WTC11 (cell line): ENCODE measurements around the gene BRD1. TPM values are rescaled to one million over a fixed set of nuclear protein-coding genes. Genes with fewer than 3 reads are reported as not detected.

ENCODE experiments used
- ATAC-seq: fragments of 200-7000 bp; cut with Tn5 transposase; 2 replicates; pipeline ENCODE4 v1.10.0; 2021; ENCODE audit warnings: mild to moderate bottlenecking, moderate library complexity
- CTCF ChIA-PET: fragments of 300-600 bp; sonication (Branson Sonifier 250); formaldehyde crosslinking; loops from one replicate; lab custom pipeline; 2021; ENCODE audit warnings: antibody characterized with exemption; lab: Charles Lee
- POLR2A ChIA-PET: fragments of 350-600 bp; sonication (Branson Sonifier 250); formaldehyde crosslinking; loops from one replicate; lab custom pipeline; 2021; ENCODE audit warnings: antibody characterized with exemption; lab: Charles Lee
- DNase-seq: peaks from one replicate; pipeline ENCODE4 v3.0.0; 2021; ENCODE audit warnings: low spot score
- H3K27ac Mint-ChIP-seq: 2 replicates; pipeline ENCODE4 v1.8.0; 2021; ENCODE audit warnings: mixed read lengths
- H3K27me3 Mint-ChIP-seq: 2 replicates; pipeline ENCODE4 v1.8.0; 2021; ENCODE audit warnings: low read depth, mild to moderate bottlenecking, moderate library complexity, mixed read lengths
- H3K36me3 Mint-ChIP-seq: 2 replicates; pipeline ENCODE4 v1.8.0; 2021; ENCODE audit warnings: mixed read lengths
- H3K4me1 Mint-ChIP-seq: 2 replicates; pipeline ENCODE4 v1.8.0; 2022; ENCODE audit warnings: mixed read lengths
- H3K4me3 Mint-ChIP-seq: 2 replicates; pipeline ENCODE4 v1.8.0; 2021; ENCODE audit warnings: mild to moderate bottlenecking, moderate library complexity, mixed read lengths
- H3K9me3 Mint-ChIP-seq: 2 replicates; pipeline ENCODE4 v1.8.0; 2021; ENCODE audit warnings: mixed read lengths
- ATF1 ChIP-seq: sonication (generic); formaldehyde crosslinking; IDR thresholded peaks from 2 replicates; pipeline ENCODE4 v1.8.1; 2023; ENCODE audit warnings: mild to moderate bottlenecking, moderate library complexity, missing genetic modification reagents
- ATF2 ChIP-seq: sonication (generic); formaldehyde crosslinking; IDR thresholded peaks from 2 replicates; pipeline ENCODE4 v1.8.1; 2022; ENCODE audit warnings: low read depth, missing genetic modification reagents, borderline replicate concordance
- ATF6 ChIP-seq: sonication (generic); formaldehyde crosslinking; IDR thresholded peaks from 2 replicates; pipeline ENCODE4 v1.8.1; 2023; ENCODE audit warnings: mild to moderate bottlenecking, missing genetic modification reagents
- CBFB ChIP-seq: sonication (generic); formaldehyde crosslinking; IDR thresholded peaks from 2 replicates; pipeline ENCODE4 v1.8.1; 2022; ENCODE audit warnings: mild to moderate bottlenecking, low read depth, missing genetic modification reagents
- CREB1 ChIP-seq: sonication (generic); formaldehyde crosslinking; IDR thresholded peaks from 2 replicates; pipeline ENCODE4 v1.8.0; 2023; ENCODE audit warnings: mild to moderate bottlenecking, missing genetic modification reagents
- CTCF ChIP-seq: fragments of 200-600 bp; IDR thresholded peaks from 2 replicates; pipeline ENCODE4 v1.8.0; 2022; ENCODE audit warnings: antibody characterized with exemption
- E2F5 ChIP-seq: sonication (generic); formaldehyde crosslinking; IDR thresholded peaks from 2 replicates; pipeline ENCODE4 v1.8.1; 2022; ENCODE audit warnings: mild to moderate bottlenecking, moderate library complexity, missing genetic modification reagents
- ETV6 ChIP-seq: sonication (generic); formaldehyde crosslinking; IDR thresholded peaks from 2 replicates; pipeline ENCODE4 v1.8.1; 2022; ENCODE audit warnings: mild to moderate bottlenecking, missing genetic modification reagents
- FOXP1 ChIP-seq: sonication (generic); formaldehyde crosslinking; IDR thresholded peaks from 2 replicates; pipeline ENCODE4 v1.8.0; 2022; ENCODE audit warnings: missing genetic modification reagents, mild to moderate bottlenecking, moderate library complexity, borderline replicate concordance
- GABPB1 ChIP-seq: sonication (generic); formaldehyde crosslinking; IDR thresholded peaks from 2 replicates; pipeline ENCODE4 v1.8.1; 2023; ENCODE audit warnings: mild to moderate bottlenecking, missing genetic modification reagents
- GTF2I ChIP-seq: fragments of 250-450 bp; sonication (Bioruptor Pico); conservative IDR thresholded peaks from 2 replicates; pipeline ENCODE4 v1.4.0; 2021; ENCODE audit warnings: mild to moderate bottlenecking
- HMGXB4 ChIP-seq: sonication (generic); formaldehyde crosslinking; IDR thresholded peaks from 2 replicates; pipeline ENCODE4 v1.8.1; 2023; ENCODE audit warnings: mild to moderate bottlenecking, moderate library complexity, missing genetic modification reagents
- IRF1 ChIP-seq: sonication (generic); formaldehyde crosslinking; IDR thresholded peaks from 2 replicates; pipeline ENCODE4 v1.8.0; 2023; ENCODE audit warnings: missing genetic modification reagents
- IRF2 ChIP-seq: sonication (generic); formaldehyde crosslinking; IDR thresholded peaks from 2 replicates; pipeline ENCODE4 v1.8.0; 2022; ENCODE audit warnings: low read depth, missing genetic modification reagents, borderline replicate concordance
- KAT7 ChIP-seq: sonication (generic); formaldehyde crosslinking; IDR thresholded peaks from 2 replicates; pipeline ENCODE4 v1.8.1; 2023; ENCODE audit warnings: missing genetic modification reagents, mild to moderate bottlenecking, borderline replicate concordance
- NR1H2 ChIP-seq: sonication (generic); formaldehyde crosslinking; IDR thresholded peaks from 2 replicates; pipeline ENCODE4 v1.9.0; 2021; ENCODE audit warnings: mild to moderate bottlenecking, moderate library complexity, missing genetic modification reagents
- NR2C2 ChIP-seq: sonication (generic); formaldehyde crosslinking; IDR thresholded peaks from 2 replicates; pipeline ENCODE4 v1.8.0; 2022; ENCODE audit warnings: mild to moderate bottlenecking, missing genetic modification reagents
- PREB ChIP-seq: sonication (generic); formaldehyde crosslinking; IDR thresholded peaks from 2 replicates; pipeline ENCODE4 v1.8.1; 2022; ENCODE audit warnings: mild to moderate bottlenecking, missing genetic modification reagents, moderate library complexity, borderline replicate concordance
- RELA ChIP-seq: sonication (generic); formaldehyde crosslinking; IDR thresholded peaks from 2 replicates; pipeline ENCODE4 v1.8.1; 2022; ENCODE audit warnings: missing genetic modification reagents, mild to moderate bottlenecking, borderline replicate concordance
- TCF7 ChIP-seq: sonication (generic); formaldehyde crosslinking; IDR thresholded peaks from 2 replicates; pipeline ENCODE4 v1.8.0; 2022; ENCODE audit warnings: mild to moderate bottlenecking, low read depth, missing genetic modification reagents, moderate library complexity
- ZBTB21 ChIP-seq: sonication (generic); formaldehyde crosslinking; IDR thresholded peaks from 2 replicates; pipeline ENCODE4 v1.8.1; 2023; ENCODE audit warnings: mild to moderate bottlenecking, missing genetic modification reagents, borderline replicate concordance
- ZNF138 ChIP-seq: sonication (generic); formaldehyde crosslinking; conservative IDR thresholded peaks from 2 replicates; pipeline ENCODE4 v1.8.1; 2022; ENCODE audit warnings: mild to moderate bottlenecking, moderate library complexity, missing genetic modification reagents
- ZNF281 ChIP-seq: sonication (generic); formaldehyde crosslinking; IDR thresholded peaks from 2 replicates; pipeline ENCODE4 v1.8.0; 2023; ENCODE audit warnings: mild to moderate bottlenecking, missing genetic modification reagents
- ZNF416 ChIP-seq: fragments of 250-450 bp; sonication (Bioruptor Pico); IDR thresholded peaks from 2 replicates; pipeline ENCODE4 v1.9.0; 2021; ENCODE audit warnings: mild to moderate bottlenecking, inconsistent platforms
- total RNA-seq: library from RNA; stranded (reverse); gene quantifications from 3 replicates; pipeline ENCODE4 v1.2.3, GENCODE V29; 2021

BRD1 gene
- total RNA-seq, 1 experiment from 2014 or later, result 36.6 TPM

GRCh38 chr22:49773531-49773930 lies 54.1 kb downstream of the BRD1 start (continued):
- no peak for TF ChIP-seq HMGXB4 (CRISPR knock-in tag)
- TF ChIP-seq E2F5, result no peak
- no peak for TF ChIP-seq ATF1 (CRISPR knock-in tag)
- TF ChIP-seq PREB (CRISPR knock-in tag), result no peak
- no peak for TF ChIP-seq RELA (CRISPR knock-in tag)
- no peak for TF ChIP-seq CTCF
- no peak for TF ChIP-seq ZBTB21 (CRISPR knock-in tag)
- TF ChIP-seq, all 79 proteins: peak for 0

GRCh38 chr22:49772692-49773091 lies 55.0 kb downstream of the BRD1 start:
- H3K4me3 Mint-ChIP-seq, result no peak overlapping the region
- ChIA-PET POLR2A (no interaction called here), CTCF (interaction anchor here (0.5 to 1.5 kb wide), 2 partner anchors 209 to 258 kb away, joined by 3 to 7 read pairs; no protein-coding TSS in a partner anchor)
- H3K4me1 Mint-ChIP-seq, result peaks cover 6% of the 10 kb centered on the region; the same call in 1 of the 2 replicates
- no peaks in the 10 kb centered on the region for H3K27me3 Mint-ChIP-seq
- DNase-seq, result no peak
- no peak overlapping the region for H3K27ac Mint-ChIP-seq
- H3K9me3 Mint-ChIP-seq, result no peaks in the 10 kb centered on the region
- peaks cover 21% of the 10 kb centered on the region; the same call in 1 of the 2 replicates for H3K36me3 Mint-ChIP-seq
- TF ChIP-seq NR1H2 (no peak), CBFB (CRISPR knock-in tag) (no peak), FOXP1 (CRISPR knock-in tag) (no peak), CREB1 (CRISPR knock-in tag) (no peak), ATF1 (CRISPR knock-in tag) (no peak), NR2C2 (CRISPR knock-in tag) (no peak), ZNF416 (no peak), KAT7 (CRISPR knock-in tag) (no peak), ATF2 (no peak), GABPB1 (CRISPR knock-in tag) (no peak), TCF7 (CRISPR knock-in tag) (no peak), ZBTB21 (CRISPR knock-in tag) (no peak), IRF2 (CRISPR knock-in tag) (no peak), ETV6 (CRISPR knock-in tag) (no peak), ZNF281 (CRISPR knock-in tag) (no peak), GTF2I (CRISPR knock-in tag) (no peak), IRF1 (no peak), ATF6 (CRISPR knock-in tag) (no peak), ZNF138 (no peak)
- no peak for ATAC-seq
